ENCODE data around the gene PRCP. TPM values are rescaled to one million over a fixed set of nuclear protein-coding genes. Genes with fewer than 3 reads are reported as not detected.

Gene PRCP
- total RNA-seq, 1 experiment from 2014 or later, result 53.9 TPM

GRCh38 chr11:82903843-82904586, 3.8 kb upstream of the PRCP start:
- TF ChIP-seq RORB (CRISPR knock-in tag; IDR thresholded peaks at IDR 0.05) (no peak), ZNF396 (CRISPR knock-in tag; IDR thresholded peaks at IDR 0.05; ENCODE audit: borderline replicate concordance) (no peak), NFE2L1 (CRISPR knock-in tag; IDR thresholded peaks at IDR 0.05) (no peak), ETV6 (CRISPR knock-in tag; IDR thresholded peaks at IDR 0.05) (no peak), ELF4 (CRISPR knock-in tag; IDR thresholded peaks at IDR 0.05; ENCODE audit: low read depth) (no peak), CTCF (IDR thresholded peaks at IDR 0.05) (no peak), IRF1 (CRISPR knock-in tag; IDR thresholded peaks at IDR 0.05) (no peak), IRF2 (CRISPR knock-in tag; IDR thresholded peaks at IDR 0.05; ENCODE audit: borderline replicate concordance, low read depth) (no peak), FOXP1 (CRISPR knock-in tag; IDR thresholded peaks at IDR 0.05; ENCODE audit: borderline replicate concordance) (no peak)
- TF ChIP-seq, protein P1, sequence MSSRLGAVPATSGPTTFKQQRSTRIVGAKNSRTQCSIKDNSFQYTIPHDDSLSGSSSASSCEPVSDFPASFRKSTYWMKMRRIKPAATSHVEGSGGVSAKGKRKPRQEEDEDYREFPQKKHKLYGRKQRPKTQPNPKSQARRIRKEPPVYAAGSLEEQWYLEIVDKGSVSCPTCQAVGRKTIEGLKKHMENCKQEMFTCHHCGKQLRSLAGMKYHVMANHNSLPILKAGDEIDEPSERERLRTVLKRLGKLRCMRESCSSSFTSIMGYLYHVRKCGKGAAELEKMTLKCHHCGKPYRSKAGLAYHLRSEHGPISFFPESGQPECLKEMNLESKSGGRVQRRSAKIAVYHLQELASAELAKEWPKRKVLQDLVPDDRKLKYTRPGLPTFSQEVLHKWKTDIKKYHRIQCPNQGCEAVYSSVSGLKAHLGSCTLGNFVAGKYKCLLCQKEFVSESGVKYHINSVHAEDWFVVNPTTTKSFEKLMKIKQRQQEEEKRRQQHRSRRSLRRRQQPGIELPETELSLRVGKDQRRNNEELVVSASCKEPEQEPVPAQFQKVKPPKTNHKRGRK (CRISPR knock-in tag; IDR thresholded peaks at IDR 0.05; ENCODE audit: borderline replicate concordance), result no peak
- DNase-seq (ENCODE audit: low spot score) (no peak), ATAC-seq (no peak)
- Mint-ChIP-seq H3K27me3 (ENCODE audit: low read depth) (no peaks in the 10 kb centered on the region; the same call in 1 of the 2 replicates), H3K4me1 (peaks cover 46% of the 10 kb centered on the region), H3K9me3 (no peaks in the 10 kb centered on the region), H3K27ac (no peak overlapping the region), H3K4me3 (peak overlapping the region; percentile 100; the same call in 1 of the 2 replicates), H3K36me3 (no peaks in the 10 kb centered on the region)
- ChIA-PET CTCF (no interaction called here), POLR2A (no interaction called here)

DNA sequence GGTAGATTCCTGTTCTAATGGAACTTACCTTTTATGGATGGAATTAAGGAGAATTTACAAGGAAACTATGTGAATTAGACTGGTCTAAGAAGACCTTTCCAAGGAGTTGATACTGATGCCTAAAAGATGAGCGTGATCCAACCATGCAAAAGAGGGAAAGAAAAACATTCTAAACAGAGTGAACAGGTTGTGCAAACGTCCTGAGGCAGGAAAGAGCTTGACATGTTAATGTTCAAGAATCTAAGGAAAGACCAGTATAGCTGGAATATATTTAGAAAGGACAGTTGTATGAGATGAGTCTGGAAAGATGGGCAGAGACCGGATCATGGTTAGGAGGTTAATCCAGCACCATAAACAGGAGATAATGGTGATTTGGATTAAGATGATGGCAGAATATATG, 2.6 kb upstream of the PRCP start:
- ChIA-PET CTCF (no interaction called here), POLR2A (interaction anchor here (3.8 kb wide), 1 partner anchor 253 kb away, joined by 46 read pairs; the partner anchor contains the start of gene PCF11)
- Mint-ChIP-seq H3K36me3 (no peaks in the 10 kb centered on the region), H3K9me3 (no peaks in the 10 kb centered on the region), H3K27ac (no peak overlapping the region), H3K4me1 (peaks cover 41% of the 10 kb centered on the region), H3K27me3 (ENCODE audit: low read depth) (no peaks in the 10 kb centered on the region; the same call in 1 of the 2 replicates), H3K4me3 (peak overlapping the region; percentile 100)
- ATAC-seq (no peak), DNase-seq (ENCODE audit: low spot score) (no peak)
- no peak for TF ChIP-seq ATF2 (CRISPR knock-in tag; IDR thresholded peaks at IDR 0.05; ENCODE audit: borderline replicate concordance, low read depth)
- TF ChIP-seq HMGA2 (CRISPR knock-in tag; IDR thresholded peaks at IDR 0.05), result no peak
- TF ChIP-seq ATF1 (CRISPR knock-in tag; IDR thresholded peaks at IDR 0.05), result no peak
- TF ChIP-seq, protein P2, sequence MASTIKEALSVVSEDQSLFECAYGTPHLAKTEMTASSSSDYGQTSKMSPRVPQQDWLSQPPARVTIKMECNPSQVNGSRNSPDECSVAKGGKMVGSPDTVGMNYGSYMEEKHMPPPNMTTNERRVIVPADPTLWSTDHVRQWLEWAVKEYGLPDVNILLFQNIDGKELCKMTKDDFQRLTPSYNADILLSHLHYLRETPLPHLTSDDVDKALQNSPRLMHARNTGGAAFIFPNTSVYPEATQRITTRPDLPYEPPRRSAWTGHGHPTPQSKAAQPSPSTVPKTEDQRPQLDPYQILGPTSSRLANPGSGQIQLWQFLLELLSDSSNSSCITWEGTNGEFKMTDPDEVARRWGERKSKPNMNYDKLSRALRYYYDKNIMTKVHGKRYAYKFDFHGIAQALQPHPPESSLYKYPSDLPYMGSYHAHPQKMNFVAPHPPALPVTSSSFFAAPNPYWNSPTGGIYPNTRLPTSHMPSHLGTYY (CRISPR knock-in tag; IDR thresholded peaks at IDR 0.05), result no peak
- TF ChIP-seq GTF2I (CRISPR knock-in tag; conservative IDR thresholded peaks at IDR 0.05), result no peak
- TF ChIP-seq JAZF1 (CRISPR knock-in tag; IDR thresholded peaks at IDR 0.05), result no peak
- no peak for TF ChIP-seq CREB1 (CRISPR knock-in tag; IDR thresholded peaks at IDR 0.05)
- TF ChIP-seq, protein P3, sequence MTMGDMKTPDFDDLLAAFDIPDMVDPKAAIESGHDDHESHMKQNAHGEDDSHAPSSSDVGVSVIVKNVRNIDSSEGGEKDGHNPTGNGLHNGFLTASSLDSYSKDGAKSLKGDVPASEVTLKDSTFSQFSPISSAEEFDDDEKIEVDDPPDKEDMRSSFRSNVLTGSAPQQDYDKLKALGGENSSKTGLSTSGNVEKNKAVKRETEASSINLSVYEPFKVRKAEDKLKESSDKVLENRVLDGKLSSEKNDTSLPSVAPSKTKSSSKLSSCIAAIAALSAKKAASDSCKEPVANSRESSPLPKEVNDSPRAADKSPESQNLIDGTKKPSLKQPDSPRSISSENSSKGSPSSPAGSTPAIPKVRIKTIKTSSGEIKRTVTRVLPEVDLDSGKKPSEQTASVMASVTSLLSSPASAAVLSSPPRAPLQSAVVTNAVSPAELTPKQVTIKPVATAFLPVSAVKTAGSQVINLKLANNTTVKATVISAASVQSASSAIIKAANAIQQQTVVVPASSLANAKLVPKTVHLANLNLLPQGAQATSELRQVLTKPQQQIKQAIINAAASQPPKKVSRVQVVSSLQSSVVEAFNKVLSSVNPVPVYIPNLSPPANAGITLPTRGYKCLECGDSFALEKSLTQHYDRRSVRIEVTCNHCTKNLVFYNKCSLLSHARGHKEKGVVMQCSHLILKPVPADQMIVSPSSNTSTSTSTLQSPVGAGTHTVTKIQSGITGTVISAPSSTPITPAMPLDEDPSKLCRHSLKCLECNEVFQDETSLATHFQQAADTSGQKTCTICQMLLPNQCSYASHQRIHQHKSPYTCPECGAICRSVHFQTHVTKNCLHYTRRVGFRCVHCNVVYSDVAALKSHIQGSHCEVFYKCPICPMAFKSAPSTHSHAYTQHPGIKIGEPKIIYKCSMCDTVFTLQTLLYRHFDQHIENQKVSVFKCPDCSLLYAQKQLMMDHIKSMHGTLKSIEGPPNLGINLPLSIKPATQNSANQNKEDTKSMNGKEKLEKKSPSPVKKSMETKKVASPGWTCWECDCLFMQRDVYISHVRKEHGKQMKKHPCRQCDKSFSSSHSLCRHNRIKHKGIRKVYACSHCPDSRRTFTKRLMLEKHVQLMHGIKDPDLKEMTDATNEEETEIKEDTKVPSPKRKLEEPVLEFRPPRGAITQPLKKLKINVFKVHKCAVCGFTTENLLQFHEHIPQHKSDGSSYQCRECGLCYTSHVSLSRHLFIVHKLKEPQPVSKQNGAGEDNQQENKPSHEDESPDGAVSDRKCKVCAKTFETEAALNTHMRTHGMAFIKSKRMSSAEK (CRISPR knock-in tag; IDR thresholded peaks at IDR 0.05; ENCODE audit: borderline replicate concordance), result no peak
- TF ChIP-seq EMX1 (CRISPR knock-in tag; IDR thresholded peaks at IDR 0.05), result no peak
- TF ChIP-seq, protein P4, sequence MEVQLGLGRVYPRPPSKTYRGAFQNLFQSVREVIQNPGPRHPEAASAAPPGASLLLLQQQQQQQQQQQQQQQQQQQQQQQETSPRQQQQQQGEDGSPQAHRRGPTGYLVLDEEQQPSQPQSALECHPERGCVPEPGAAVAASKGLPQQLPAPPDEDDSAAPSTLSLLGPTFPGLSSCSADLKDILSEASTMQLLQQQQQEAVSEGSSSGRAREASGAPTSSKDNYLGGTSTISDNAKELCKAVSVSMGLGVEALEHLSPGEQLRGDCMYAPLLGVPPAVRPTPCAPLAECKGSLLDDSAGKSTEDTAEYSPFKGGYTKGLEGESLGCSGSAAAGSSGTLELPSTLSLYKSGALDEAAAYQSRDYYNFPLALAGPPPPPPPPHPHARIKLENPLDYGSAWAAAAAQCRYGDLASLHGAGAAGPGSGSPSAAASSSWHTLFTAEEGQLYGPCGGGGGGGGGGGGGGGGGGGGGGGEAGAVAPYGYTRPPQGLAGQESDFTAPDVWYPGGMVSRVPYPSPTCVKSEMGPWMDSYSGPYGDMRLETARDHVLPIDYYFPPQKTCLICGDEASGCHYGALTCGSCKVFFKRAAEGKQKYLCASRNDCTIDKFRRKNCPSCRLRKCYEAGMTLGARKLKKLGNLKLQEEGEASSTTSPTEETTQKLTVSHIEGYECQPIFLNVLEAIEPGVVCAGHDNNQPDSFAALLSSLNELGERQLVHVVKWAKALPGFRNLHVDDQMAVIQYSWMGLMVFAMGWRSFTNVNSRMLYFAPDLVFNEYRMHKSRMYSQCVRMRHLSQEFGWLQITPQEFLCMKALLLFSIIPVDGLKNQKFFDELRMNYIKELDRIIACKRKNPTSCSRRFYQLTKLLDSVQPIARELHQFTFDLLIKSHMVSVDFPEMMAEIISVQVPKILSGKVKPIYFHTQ (CRISPR knock-in tag; IDR thresholded peaks at IDR 0.05), result no peak
